Neural cell (in vitro differentiated cells): ENCODE data around the gene UNC5C.

Source experiments
- CTCF ChIP-seq: fragments of 450-650 bp; IDR thresholded peaks from 2 replicates; pipeline ENCODE4 v1.5.1; 2014; ENCODE audit warnings: antibody characterized with exemption, mild to moderate bottlenecking, moderate library complexity; ENCODE audit not compliant: poor library complexity, severe bottlenecking
- EZH2 ChIP-seq: fragments of 200-600, 300-800 bp; shearing (Covaris generic), sonication (generic); IDR thresholded peaks from 2 replicates; pipeline ENCODE4 v1.6.1; 2014; ENCODE audit warnings: antibody characterized with exemption, low read length, borderline replicate concordance, mild to moderate bottlenecking; ENCODE audit not compliant: insufficient read depth, poor library complexity, severe bottlenecking
- POLR2AphosphoS5 ChIP-seq: IDR thresholded peaks from 2 replicates; pipeline ENCODE4 v1.6.1; 2012
- TAF1 ChIP-seq: IDR thresholded peaks from 2 replicates; pipeline ENCODE4 v1.6.1; 2012; ENCODE audit warnings: low read depth

GRCh38 chr4:95539106-95539505 lies 9.7 kb downstream of the UNC5C start:
- no peak for TF ChIP-seq CTCF
- TF ChIP-seq TAF1, result no peak
- TF ChIP-seq POLR2AphosphoS5, result no peak
- no peak for TF ChIP-seq EZH2
